GM23338 (cell line): ENCODE measurements around the gene SRGAP1. TPM values are rescaled to one million over a fixed set of nuclear protein-coding genes. Genes with fewer than 3 reads are reported as not detected.

ENCODE experiments used
- JUNB ChIP-seq: IDR thresholded peaks from one replicate; pipeline ENCODE4 v1.6.1; 2016; ENCODE audit warnings: antibody characterized with exemption; ENCODE audit not compliant: unreplicated experiment
- POLR2AphosphoS5 ChIP-seq: IDR thresholded peaks from 2 replicates; pipeline ENCODE4 v1.6.1; 2016; ENCODE audit warnings: antibody characterized with exemption, low read depth
- REST ChIP-seq: IDR thresholded peaks from one replicate; pipeline ENCODE4 v1.6.1; 2018; ENCODE audit warnings: antibody characterized with exemption; ENCODE audit not compliant: unreplicated experiment
- STAT1 ChIP-seq: IDR thresholded peaks from one replicate; pipeline ENCODE4 v1.6.1; 2016; ENCODE audit warnings: antibody characterized with exemption; ENCODE audit not compliant: unreplicated experiment
- ZNF331 ChIP-seq: fragments of 250-450 bp; sonication (Bioruptor Pico); IDR thresholded peaks from 2 replicates; pipeline ENCODE4 v1.5.0; 2020; ENCODE audit warnings: low read depth, mild to moderate bottlenecking, moderate library complexity
- ZNF462 ChIP-seq: fragments of 250-450 bp; sonication (Bioruptor Pico); IDR thresholded peaks from 2 replicates; pipeline ENCODE4 v1.5.0; 2020; ENCODE audit warnings: mild to moderate bottlenecking, moderate library complexity
- polyA plus RNA-seq: library from polyadenylated mRNA; unstranded; fragments of >200 nt; fragmentation: Nextera tagmentation; extraction: Ambion mirVana; gene quantifications from 2 replicates; pipeline ENCODE4 v1.2.1, GENCODE V29; 2016
- total RNA-seq: library from RNA; depleted of rRNA; stranded (reverse); fragments of >200 nt; shearing (Covaris generic); gene quantifications from 2 replicates; pipeline ENCODE4 v1.2.3, GENCODE V29; 2014

The SRGAP1 gene
- total and polyA plus RNA-seq, 2 experiments from 2014 or later = 6.1 to 8.1 TPM

GRCh38 chr12:63888908-63889635 is 44.6 kb downstream of the SRGAP1 start (continued):
- no peak for TF ChIP-seq ZNF462 (CRISPR knock-in tag)
- no peak for TF ChIP-seq JUNB
- no peak for TF ChIP-seq REST
- no peak for TF ChIP-seq STAT1
- no peak for TF ChIP-seq ZNF331 (CRISPR knock-in tag)
- no peak for TF ChIP-seq POLR2AphosphoS5
